Panc1 (cell line): ENCODE measurements around the gene CDK5. TPM values are rescaled to one million over a fixed set of nuclear protein-coding genes. Genes with fewer than 3 reads are reported as not detected.

Experiments used
- ATAC-seq: fragments of 200-7000 bp; cut with Tn5 transposase; 2 replicates; pipeline ENCODE4 v1.9.1; 2020; ENCODE audit warnings: mild to moderate bottlenecking, moderate library complexity
- BruUV-seq: library from RNA; stranded (reverse); fragments of 400-500 nt; replicated peaks from 2 replicates; lab custom pipeline; 2021; lab: Mats Ljungman, UMichigan
- CTCF ChIA-PET: fragments of 300-600 bp; sonication (Branson Sonifier 250); formaldehyde crosslinking; loops from one replicate; lab custom pipeline; 2022; ENCODE audit warnings: antibody characterized with exemption; lab: Charles Lee
- POLR2A ChIA-PET: fragments of 300-600 bp; sonication (Branson Sonifier 250); formaldehyde crosslinking; loops from one replicate; lab custom pipeline; 2022; ENCODE audit warnings: antibody characterized with exemption; lab: Charles Lee
- DNase-seq: peaks from one replicate; pipeline ENCODE4 v3.0.0-alpha.2; 2010; ENCODE audit warnings: low read depth, low spot score
- H3K27ac ChIP-seq: 2 replicates; pipeline ENCODE4 v1.5.1; 2011; ENCODE audit warnings: mild to moderate bottlenecking, low read length, inconsistent platforms
- H3K27me3 ChIP-seq: fragments of 200-500 bp; sonication (Bioruptor generic); 2 replicates; pipeline ENCODE4 v1.6.0; 2014; ENCODE audit warnings: low read length, inconsistent platforms; ENCODE audit not compliant: control insufficient read depth, insufficient read depth
- H3K36me3 ChIP-seq: fragments of 200-500 bp; sonication (Bioruptor generic); 2 replicates; pipeline ENCODE4 v1.5.1; 2014; ENCODE audit warnings: inconsistent platforms, mild to moderate bottlenecking, low read length, moderate library complexity; ENCODE audit not compliant: control insufficient read depth, insufficient read depth
- H3K4me1 ChIP-seq: 2 replicates; pipeline ENCODE4 v1.5.1; 2011; ENCODE audit warnings: inconsistent platforms, mild to moderate bottlenecking, low read length, moderate library complexity; ENCODE audit not compliant: control insufficient read depth, insufficient read depth
- H3K4me3 ChIP-seq, 2 experiments: 2 replicates each; pipeline ENCODE4 v1.5.1; 2011 to 2012; ENCODE audit warnings: low read depth in 2 of 2, low read length in 2 of 2, mild to moderate bottlenecking in 2 of 2, inconsistent platforms in 1 of 2, moderate library complexity in 1 of 2
- H3K9me3 ChIP-seq: fragments of 200-500 bp; sonication (Bioruptor generic); 2 replicates; pipeline ENCODE4 v1.5.1; 2014; ENCODE audit warnings: low read depth, mild to moderate bottlenecking, inconsistent platforms, low read length, moderate library complexity; ENCODE audit not compliant: control insufficient read depth, insufficient read depth
- POLR2AphosphoS5 ChIP-seq: IDR thresholded peaks from 2 replicates; pipeline ENCODE4 v1.6.1; 2012; ENCODE audit warnings: mild to moderate bottlenecking, low read depth, low read length, moderate library complexity
- SIN3A ChIP-seq: IDR thresholded peaks from 2 replicates; pipeline ENCODE4 v1.6.1; 2012; ENCODE audit warnings: low read depth, mild to moderate bottlenecking, low read length, moderate library complexity, borderline replicate concordance; ENCODE audit not compliant: insufficient read depth
- TCF7L2 ChIP-seq: IDR thresholded peaks from 2 replicates; pipeline ENCODE4 v1.6.1; 2011; ENCODE audit warnings: mild to moderate bottlenecking, low read depth, low read length, inconsistent platforms
- in situ Hi-C: cut with HindIII; loops from 2 replicates; pipeline ENCODE4 v1.10.0; 2016; ENCODE audit warnings: low sequenced_read_pairs, low pct_unique_long_range_greater_than_20kb
- intact Hi-C: fragments of 100-400 bp; cut with micrococcal nuclease; formaldehyde crosslinking; loops from one replicate; pipeline ENCODE4 v1.10.0; 2022; ENCODE audit not compliant: unreplicated experiment
- total RNA-seq: library from RNA; stranded (reverse); gene quantifications from one replicate; pipeline ENCODE4 v1.2.1, GENCODE V29; 2021; ENCODE audit not compliant: unreplicated experiment
- TF ChIP-seq, protein P1 (sequence below), 2 experiments: IDR thresholded peaks; 2 replicates each; pipeline ENCODE4 v1.6.1; 2011 to 2012; ENCODE audit warnings: low read depth in 2 of 2, control low read depth in 1 of 2, low read length in 1 of 2, mild to moderate bottlenecking in 1 of 2, moderate library complexity in 1 of 2; ENCODE audit not compliant: insufficient read depth in 1 of 2
- TF ChIP-seq, protein P2 (sequence below): fragments of 450-650 bp; IDR thresholded peaks from 2 replicates; pipeline ENCODE4 v1.5.1; 2017; ENCODE audit warnings: mild to moderate bottlenecking

Gene CDK5
- total RNA-seq, 1 experiment from 2014 or later = 25.6 TPM

DNA sequence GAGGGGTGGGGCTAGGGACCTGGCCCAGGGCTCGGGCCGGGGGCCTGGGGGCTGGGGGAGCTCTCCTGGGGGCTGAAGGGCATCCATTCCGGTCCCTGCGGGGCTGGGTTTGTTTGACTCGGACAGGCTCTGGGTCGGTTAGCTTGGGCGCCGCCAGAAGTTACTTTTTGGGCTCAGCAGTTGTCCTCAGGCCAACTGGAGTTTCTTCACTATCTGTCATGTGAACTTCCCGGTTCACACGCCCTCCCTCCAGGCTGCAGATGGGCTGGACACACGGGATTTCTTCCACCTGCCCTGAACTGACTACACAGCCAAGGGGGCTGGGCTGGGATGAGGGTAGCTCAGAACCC, 5.5 kb upstream of the CDK5 start:
- no peak for DNase-seq
- intact Hi-C loops = no loop called here

DNA sequence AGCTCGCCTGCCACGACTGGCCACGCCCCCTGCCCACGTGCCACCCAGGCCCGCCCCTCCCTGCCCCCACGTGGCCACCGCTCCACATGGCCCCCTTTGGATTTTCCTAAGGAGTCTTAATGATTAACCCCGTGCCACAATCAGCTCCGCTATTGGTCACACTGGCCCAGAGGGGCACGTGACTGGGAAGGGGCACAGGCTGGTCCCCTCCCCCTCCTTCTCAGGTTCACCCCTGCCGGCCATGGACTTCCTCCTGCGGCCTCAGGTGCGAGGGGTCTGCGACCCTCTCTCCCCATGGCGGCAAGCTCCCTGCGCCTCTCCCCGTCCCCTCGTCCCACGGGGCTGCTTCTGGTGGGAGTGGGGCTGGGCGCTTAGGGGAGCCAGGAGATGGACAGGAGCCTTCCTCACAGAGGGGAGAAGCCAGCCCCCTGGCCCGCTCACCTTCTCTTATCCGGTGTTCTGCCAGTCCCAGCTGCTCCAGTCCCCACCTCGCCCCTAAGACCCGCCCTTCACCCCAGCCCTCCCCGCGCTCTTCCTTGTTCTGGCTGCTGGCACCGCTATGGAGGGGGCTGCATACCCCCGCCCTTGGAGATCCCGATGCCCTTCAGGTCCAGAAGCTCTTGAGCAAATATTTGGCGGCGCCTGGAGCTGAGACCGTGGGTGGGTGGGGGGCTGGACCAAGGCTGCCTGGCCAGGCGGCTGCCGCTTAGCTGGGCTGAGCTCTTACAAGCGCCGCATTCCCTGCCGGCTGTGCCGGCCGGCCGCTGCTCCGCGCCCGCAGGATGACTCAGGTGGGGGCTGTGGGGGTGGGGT, 4.9 kb upstream of the CDK5 start:
- intact Hi-C loops (no loop called here), in situ Hi-C loops (no loop called here)
- POLR2A ChIA-PET = interaction anchor here (0.5 to 0.7 kb wide), 5 partner anchors 32 to 124 kb away, joined by 3 to 8 read pairs (median 3); partner anchors contain the start of gene ABCB8
- Histone ChIP-seq H3K4me3 (peak overlapping the region; percentile 83 to 94), H3K4me1 (peaks cover 33% of the 10 kb centered on the region), H3K36me3 (peaks cover 16% of the 10 kb centered on the region), H3K9me3 (no peaks in the 10 kb centered on the region), H3K27ac (peak overlapping the region; percentile 94), H3K27me3 (no peaks in the 10 kb centered on the region)
- TF ChIP-seq, protein P1, sequence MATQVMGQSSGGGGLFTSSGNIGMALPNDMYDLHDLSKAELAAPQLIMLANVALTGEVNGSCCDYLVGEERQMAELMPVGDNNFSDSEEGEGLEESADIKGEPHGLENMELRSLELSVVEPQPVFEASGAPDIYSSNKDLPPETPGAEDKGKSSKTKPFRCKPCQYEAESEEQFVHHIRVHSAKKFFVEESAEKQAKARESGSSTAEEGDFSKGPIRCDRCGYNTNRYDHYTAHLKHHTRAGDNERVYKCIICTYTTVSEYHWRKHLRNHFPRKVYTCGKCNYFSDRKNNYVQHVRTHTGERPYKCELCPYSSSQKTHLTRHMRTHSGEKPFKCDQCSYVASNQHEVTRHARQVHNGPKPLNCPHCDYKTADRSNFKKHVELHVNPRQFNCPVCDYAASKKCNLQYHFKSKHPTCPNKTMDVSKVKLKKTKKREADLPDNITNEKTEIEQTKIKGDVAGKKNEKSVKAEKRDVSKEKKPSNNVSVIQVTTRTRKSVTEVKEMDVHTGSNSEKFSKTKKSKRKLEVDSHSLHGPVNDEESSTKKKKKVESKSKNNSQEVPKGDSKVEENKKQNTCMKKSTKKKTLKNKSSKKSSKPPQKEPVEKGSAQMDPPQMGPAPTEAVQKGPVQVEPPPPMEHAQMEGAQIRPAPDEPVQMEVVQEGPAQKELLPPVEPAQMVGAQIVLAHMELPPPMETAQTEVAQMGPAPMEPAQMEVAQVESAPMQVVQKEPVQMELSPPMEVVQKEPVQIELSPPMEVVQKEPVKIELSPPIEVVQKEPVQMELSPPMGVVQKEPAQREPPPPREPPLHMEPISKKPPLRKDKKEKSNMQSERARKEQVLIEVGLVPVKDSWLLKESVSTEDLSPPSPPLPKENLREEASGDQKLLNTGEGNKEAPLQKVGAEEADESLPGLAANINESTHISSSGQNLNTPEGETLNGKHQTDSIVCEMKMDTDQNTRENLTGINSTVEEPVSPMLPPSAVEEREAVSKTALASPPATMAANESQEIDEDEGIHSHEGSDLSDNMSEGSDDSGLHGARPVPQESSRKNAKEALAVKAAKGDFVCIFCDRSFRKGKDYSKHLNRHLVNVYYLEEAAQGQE (IDR thresholded peaks at IDR 0.05; ENCODE audit: insufficient read depth in 1 of 2, low read depth in 2 of 2, low read length in 1 of 2) = no peak
- TF ChIP-seq POLR2AphosphoS5 (no peak), SIN3A (no peak), TCF7L2 (no peak)
- TF ChIP-seq, protein P2, sequence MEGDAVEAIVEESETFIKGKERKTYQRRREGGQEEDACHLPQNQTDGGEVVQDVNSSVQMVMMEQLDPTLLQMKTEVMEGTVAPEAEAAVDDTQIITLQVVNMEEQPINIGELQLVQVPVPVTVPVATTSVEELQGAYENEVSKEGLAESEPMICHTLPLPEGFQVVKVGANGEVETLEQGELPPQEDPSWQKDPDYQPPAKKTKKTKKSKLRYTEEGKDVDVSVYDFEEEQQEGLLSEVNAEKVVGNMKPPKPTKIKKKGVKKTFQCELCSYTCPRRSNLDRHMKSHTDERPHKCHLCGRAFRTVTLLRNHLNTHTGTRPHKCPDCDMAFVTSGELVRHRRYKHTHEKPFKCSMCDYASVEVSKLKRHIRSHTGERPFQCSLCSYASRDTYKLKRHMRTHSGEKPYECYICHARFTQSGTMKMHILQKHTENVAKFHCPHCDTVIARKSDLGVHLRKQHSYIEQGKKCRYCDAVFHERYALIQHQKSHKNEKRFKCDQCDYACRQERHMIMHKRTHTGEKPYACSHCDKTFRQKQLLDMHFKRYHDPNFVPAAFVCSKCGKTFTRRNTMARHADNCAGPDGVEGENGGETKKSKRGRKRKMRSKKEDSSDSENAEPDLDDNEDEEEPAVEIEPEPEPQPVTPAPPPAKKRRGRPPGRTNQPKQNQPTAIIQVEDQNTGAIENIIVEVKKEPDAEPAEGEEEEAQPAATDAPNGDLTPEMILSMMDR = no peak
- no TSS peak for BruUV-seq
- DNase-seq = no peak
- no peak; the same call in 1 of the 2 replicates for ATAC-seq
- CTCF ChIA-PET = interaction anchor here (0.5 to 0.6 kb wide), 2 partner anchors 11 to 19 kb away, joined by 3 to 5 read pairs; no protein-coding TSS in a partner anchor

More for the DNA sequence above, 5.5 kb upstream of the CDK5 start:
- TF ChIP-seq, protein P1 (IDR thresholded peaks at IDR 0.05; ENCODE audit: insufficient read depth in 1 of 2, low read depth in 2 of 2, low read length in 1 of 2) = no peak
- TF ChIP-seq, protein P2 = no peak
- TF ChIP-seq TCF7L2 = no peak
- TF ChIP-seq POLR2AphosphoS5 = no peak
- no peak for TF ChIP-seq SIN3A
- Histone ChIP-seq H3K9me3 (no peaks in the 10 kb centered on the region), H3K27me3 (no peaks in the 10 kb centered on the region), H3K4me3 (peak overlapping the region; percentile 20 to 38), H3K36me3 (peaks cover 19% of the 10 kb centered on the region), H3K27ac (peak overlapping the region; percentile 76), H3K4me1 (peaks cover 33% of the 10 kb centered on the region)
- no TSS peak for BruUV-seq
- in situ Hi-C loops = no loop called here
- CTCF ChIA-PET = interaction anchor here (0.9 kb wide), 1 partner anchor 13 kb away, joined by 3 read pairs; no protein-coding TSS in a partner anchor
- ATAC-seq = no peak
- POLR2A ChIA-PET = interaction anchor here (0.5 to 0.7 kb wide), 3 partner anchors 35 to 124 kb away, joined by 3 to 7 read pairs (median 3); partner anchors contain the start of gene ABCB8
